RWPE2 (cell line): ENCODE results near the gene TEX30.

Experiments used
- ATAC-seq: fragments of 200-7000 bp; cut with Tn5 transposase; 3 replicates; pipeline ENCODE4 v1.9.1; 2021; ENCODE audit warnings: low read depth
- DNase-seq: peaks from one replicate; pipeline ENCODE4 v3.0.0-alpha.2; 2020; ENCODE audit warnings: low spot score
- H3K27ac ChIP-seq: fragments of 450-650 bp; 2 replicates; pipeline ENCODE4 v1.5.1; 2017; ENCODE audit warnings: mild to moderate bottlenecking; ENCODE audit not compliant: poor library complexity, severe bottlenecking
- H3K27me3 ChIP-seq: fragments of 250-450 bp; sonication (Bioruptor Pico); 2 replicates; pipeline ENCODE4 v1.5.1; 2021; ENCODE audit warnings: mild to moderate bottlenecking, moderate library complexity; ENCODE audit not compliant: insufficient read depth, poor library complexity, severe bottlenecking
- H3K36me3 ChIP-seq: fragments of 250-450 bp; sonication (Bioruptor Pico); 2 replicates; pipeline ENCODE4 v1.5.1; 2020; ENCODE audit warnings: low read depth, mild to moderate bottlenecking, moderate library complexity
- H3K4me1 ChIP-seq: fragments of 250-450 bp; sonication (Bioruptor Pico); 2 replicates; pipeline ENCODE4 v1.5.1; 2021; ENCODE audit warnings: mild to moderate bottlenecking, moderate library complexity; ENCODE audit not compliant: insufficient read depth, poor library complexity, severe bottlenecking
- H3K4me3 ChIP-seq: fragments of 250-450 bp; sonication (Bioruptor Pico); 2 replicates; pipeline ENCODE4 v1.5.1; 2021; ENCODE audit warnings: mild to moderate bottlenecking, moderate library complexity; ENCODE audit not compliant: severe bottlenecking
- H3K9me3 ChIP-seq: fragments of 250-450 bp; sonication (Bioruptor Pico); 2 replicates; pipeline ENCODE4 v1.5.1; 2021; ENCODE audit warnings: mild to moderate bottlenecking, moderate library complexity; ENCODE audit not compliant: severe bottlenecking
- CTCF ChIP-seq: fragments of 450-650 bp; IDR thresholded peaks from one replicate; pipeline ENCODE4 v1.5.1; 2017; ENCODE audit warnings: mild to moderate bottlenecking, moderate library complexity; ENCODE audit not compliant: poor library complexity, severe bottlenecking

TEX30 gene

DNA sequence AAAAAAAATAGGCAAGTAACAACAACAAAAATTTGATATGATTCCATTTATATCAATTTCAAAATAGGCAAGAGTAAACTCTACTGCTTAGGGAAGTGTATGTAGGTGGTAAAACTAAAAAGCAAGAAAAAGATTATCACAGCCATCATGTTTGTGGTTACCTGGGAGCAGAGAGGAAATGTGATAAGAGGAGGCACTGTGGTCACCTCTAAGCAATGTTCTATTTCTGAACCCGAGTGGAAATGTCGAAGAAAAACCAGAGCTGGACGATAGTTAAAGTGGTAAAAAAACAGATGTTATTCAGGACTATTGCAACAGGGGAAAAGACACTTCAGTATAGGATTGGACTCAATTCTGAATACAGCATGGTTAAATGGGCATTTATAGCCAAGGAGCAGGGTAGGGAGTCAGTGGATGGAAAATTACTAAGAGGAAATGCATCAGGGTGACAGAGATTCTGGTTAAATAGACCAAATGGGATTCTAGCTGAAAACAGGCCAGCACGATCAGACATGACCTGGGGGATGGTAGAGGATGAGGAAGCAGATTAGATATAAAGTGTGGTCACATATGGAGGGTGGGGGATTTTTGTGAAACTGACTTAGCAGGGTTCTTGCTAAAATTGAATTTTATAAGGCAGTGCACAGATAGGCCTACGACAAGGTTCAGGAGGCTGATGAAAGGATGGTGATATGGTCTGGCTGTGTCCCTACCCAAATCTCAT lies 6.0 kb upstream of the TEX30 start:
- Histone ChIP-seq H3K4me3 (no peak overlapping the region), H3K36me3 (peaks cover 6% of the 10 kb centered on the region), H3K27me3 (no peaks in the 10 kb centered on the region), H3K27ac (no peak overlapping the region), H3K4me1 (peaks cover under 1% of the 10 kb centered on the region), H3K9me3 (no peaks in the 10 kb centered on the region)
- DNase-seq (no peak), ATAC-seq (no peak)
- no peak for TF ChIP-seq CTCF

GRCh38 chr13:102777736-102778135 lies 4.2 kb upstream of the TEX30 start:
- ATAC-seq (no peak), DNase-seq (no peak)
- no peaks in the 10 kb centered on the region for H3K9me3 ChIP-seq
- no peak for TF ChIP-seq CTCF
- H3K27me3 ChIP-seq = no peaks in the 10 kb centered on the region
- H3K27ac ChIP-seq = no peak overlapping the region
- no peak overlapping the region for H3K4me3 ChIP-seq
- no peaks in the 10 kb centered on the region for H3K36me3 ChIP-seq
- peaks cover 6% of the 10 kb centered on the region for H3K4me1 ChIP-seq

DNA sequence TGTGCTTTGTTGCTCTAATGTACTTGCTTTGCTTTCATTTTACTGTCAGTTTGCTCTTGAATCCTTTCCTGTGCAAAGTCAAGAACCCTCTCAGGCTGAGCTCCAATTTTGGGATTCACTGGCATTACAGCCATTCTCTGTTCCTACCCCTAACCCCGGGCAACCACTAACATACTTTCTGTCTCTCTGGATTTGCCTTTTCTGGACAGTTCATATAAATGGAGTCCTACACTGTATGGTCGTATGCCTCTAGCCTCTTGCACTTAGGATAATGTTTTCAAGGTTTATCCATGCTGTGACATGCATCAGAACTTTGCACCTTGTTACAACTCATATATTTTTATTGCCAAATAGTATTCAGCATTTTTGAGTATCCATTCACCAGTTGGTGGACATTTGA lies 2.7 kb upstream of the TEX30 start:
- ATAC-seq = no peak
- TF ChIP-seq CTCF = no peak

GRCh38 chr13:102774591-102775520 lies 1.3 kb upstream of the TEX30 start:
- H3K27ac ChIP-seq = no peak overlapping the region

More for the DNA sequence above, 2.7 kb upstream of the TEX30 start:
- no peak overlapping the region for H3K4me3 ChIP-seq
- H3K27ac ChIP-seq = no peak overlapping the region
- no peaks in the 10 kb centered on the region for H3K9me3 ChIP-seq
- no peaks in the 10 kb centered on the region for H3K27me3 ChIP-seq
- H3K36me3 ChIP-seq = no peaks in the 10 kb centered on the region
- DNase-seq = no peak
- H3K4me1 ChIP-seq = peaks cover 6% of the 10 kb centered on the region

More at GRCh38 chr13:102774591-102775520, 1.3 kb upstream of the TEX30 start:
- TF ChIP-seq CTCF = no peak
- DNase-seq (no peak), ATAC-seq (no peak)
- Histone ChIP-seq H3K36me3 (no peaks in the 10 kb centered on the region), H3K4me3 (no peak overlapping the region), H3K4me1 (peaks cover 13% of the 10 kb centered on the region), H3K9me3 (no peaks in the 10 kb centered on the region), H3K27me3 (no peaks in the 10 kb centered on the region)
